ENCODE data around the gene MOK. TPM values are rescaled to one million over a fixed set of nuclear protein-coding genes. Genes with fewer than 3 reads are reported as not detected.

MOK gene
- total RNA-seq, 1 experiment from 2014 or later: 2.8 TPM

- Mint-ChIP-seq H3K4me1 (peaks cover 5 to 7% of the 10 kb centered on the region in 2 experiments), H3K9me3 (no peaks in the 10 kb centered on the region), H3K27me3 (ENCODE audit: low read depth) (peaks cover 10% of the 10 kb centered on the region), H3K27ac (no peak overlapping the region), H3K4me3 (no peak overlapping the region), H3K36me3 (ENCODE audit: insufficient read depth in 1 of 3, low read depth in 3 of 3) (no peaks in the 10 kb centered on the region)
- Histone ChIP-seq H3K79me2 (ENCODE audit: insufficient read depth, low read length) (no peaks in the 10 kb centered on the region), H4K5ac (ENCODE audit: insufficient read length, low read depth, low read length) (no peak overlapping the region), H3K27ac (ENCODE audit: insufficient read length, low read depth, low read length) (no peak overlapping the region), H3K9me3 (ENCODE audit: control insufficient read depth, low read depth, low read length) (no peaks in the 10 kb centered on the region), H3T11ph (ENCODE audit: low read length) (no peak overlapping the region), H3K4me2 (ENCODE audit: insufficient read depth, insufficient read length, low read length) (no peak overlapping the region), H2BK15ac (ENCODE audit: low read depth, low read length) (no peak overlapping the region), H4K8ac (replicated peaks; ENCODE audit: insufficient read length, low read depth, low read length) (no peak overlapping the region), H3K18ac (ENCODE audit: insufficient read length, low read depth, low read length) (no peak overlapping the region), H3K23me2 (ENCODE audit: insufficient read length, low read depth, low read length, poor library complexity, severe bottlenecking) (no peaks in the 10 kb centered on the region), H3K9ac (ENCODE audit: extremely low read depth, insufficient read length, low read length) (no peak overlapping the region), H4K91ac (ENCODE audit: insufficient read length, low read depth, low read length) (no peak overlapping the region), H2BK20ac (ENCODE audit: low read depth, low read length, poor library complexity, severe bottlenecking) (no peak overlapping the region), H2BK5ac (ENCODE audit: insufficient read length, low read length) (no peak overlapping the region), H4K20me1 (ENCODE audit: control insufficient read depth, insufficient read depth, insufficient read length) (no peaks in the 10 kb centered on the region), H2AFZ (ENCODE audit: low read length) (no peak overlapping the region), H2BK12ac (ENCODE audit: insufficient read length, low read depth, low read length) (no peak overlapping the region), H3K4ac (ENCODE audit: low read depth, low read length) (no peak overlapping the region), H3K14ac (ENCODE audit: insufficient read depth, low read length) (no peak overlapping the region), H3K23ac (ENCODE audit: insufficient read length, low read depth, low read length) (no peak overlapping the region), H2AK5ac (ENCODE audit: insufficient read length, low read length) (no peak overlapping the region), H3K27me3 (ENCODE audit: insufficient read depth, low read length) (peaks cover 3% of the 10 kb centered on the region; the same call in 1 of the 2 replicates), H3K79me1 (ENCODE audit: insufficient read depth, low read depth, low read length, poor library complexity, severe bottlenecking) (no peaks in the 10 kb centered on the region), H2BK120ac (ENCODE audit: low read depth, low read length, poor library complexity, severe bottlenecking) (no peak overlapping the region), H3K4me1 (ENCODE audit: insufficient read depth, low read length) (peaks cover 4% of the 10 kb centered on the region; the same call in 1 of the 2 replicates), H3K56ac (ENCODE audit: insufficient read length, low read depth, low read length) (no peak overlapping the region)
- no CpG with 5 or more reads among the region's 6 CpGs for WGBS (ENCODE audit: extremely low coverage, insufficient read length, low lambda C conversion rate)
- no peak for DNase-seq
- no peak for TF ChIP-seq CTCF (conservative IDR thresholded peaks at IDR 0.05)
Observed at GRCh38 chr14:102249981-102250380, 55.0 kb downstream of the MOK start.

All from H9 (cell line).